HEK293 (cell line): ENCODE measurements around the gene DPF3.

Source experiments
- TCF7L2 ChIP-seq: IDR thresholded peaks from 2 replicates; pipeline ENCODE4 v1.6.1; 2011; ENCODE audit warnings: low read depth, mild to moderate bottlenecking, inconsistent platforms, low read length, moderate library complexity, borderline replicate concordance
- TF ChIP-seq, protein P1 (sequence below): fragments of 450-650 bp; formaldehyde crosslinking; IDR thresholded peaks from 2 replicates; pipeline ENCODE4 v1.5.1; 2016; ENCODE audit warnings: missing biosample characterization, missing genetic modification characterization
- TF ChIP-seq, protein P2 (sequence below): fragments of 450-650 bp; formaldehyde crosslinking; IDR thresholded peaks from 2 replicates; pipeline ENCODE4 v1.5.0; 2017; ENCODE audit warnings: missing biosample characterization, missing genetic modification characterization, borderline replicate concordance

DNA sequence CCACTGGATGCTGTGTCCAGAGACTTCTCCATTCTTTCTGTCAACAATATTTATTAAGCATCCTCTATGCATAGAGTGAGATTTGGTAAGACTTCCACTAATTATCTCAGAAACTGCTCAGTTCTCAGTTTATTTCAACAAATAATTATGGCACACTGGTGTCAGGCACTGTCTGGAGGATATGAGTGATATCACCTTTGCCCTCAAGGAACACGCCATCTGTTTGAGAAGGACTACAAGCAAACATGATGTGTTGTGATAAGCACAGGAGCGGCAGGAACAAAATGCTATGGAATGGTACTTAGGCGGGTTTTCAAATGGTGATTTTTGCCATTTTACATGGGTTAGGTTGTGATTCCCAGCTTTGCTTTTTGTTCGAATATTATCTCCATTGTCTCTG lies 229.2 kb downstream of the DPF3 start:
- TF ChIP-seq, protein P1, sequence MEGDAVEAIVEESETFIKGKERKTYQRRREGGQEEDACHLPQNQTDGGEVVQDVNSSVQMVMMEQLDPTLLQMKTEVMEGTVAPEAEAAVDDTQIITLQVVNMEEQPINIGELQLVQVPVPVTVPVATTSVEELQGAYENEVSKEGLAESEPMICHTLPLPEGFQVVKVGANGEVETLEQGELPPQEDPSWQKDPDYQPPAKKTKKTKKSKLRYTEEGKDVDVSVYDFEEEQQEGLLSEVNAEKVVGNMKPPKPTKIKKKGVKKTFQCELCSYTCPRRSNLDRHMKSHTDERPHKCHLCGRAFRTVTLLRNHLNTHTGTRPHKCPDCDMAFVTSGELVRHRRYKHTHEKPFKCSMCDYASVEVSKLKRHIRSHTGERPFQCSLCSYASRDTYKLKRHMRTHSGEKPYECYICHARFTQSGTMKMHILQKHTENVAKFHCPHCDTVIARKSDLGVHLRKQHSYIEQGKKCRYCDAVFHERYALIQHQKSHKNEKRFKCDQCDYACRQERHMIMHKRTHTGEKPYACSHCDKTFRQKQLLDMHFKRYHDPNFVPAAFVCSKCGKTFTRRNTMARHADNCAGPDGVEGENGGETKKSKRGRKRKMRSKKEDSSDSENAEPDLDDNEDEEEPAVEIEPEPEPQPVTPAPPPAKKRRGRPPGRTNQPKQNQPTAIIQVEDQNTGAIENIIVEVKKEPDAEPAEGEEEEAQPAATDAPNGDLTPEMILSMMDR (tag by site-specific recombination), result no peak
- TF ChIP-seq TCF7L2, result no peak
- TF ChIP-seq, protein P2, sequence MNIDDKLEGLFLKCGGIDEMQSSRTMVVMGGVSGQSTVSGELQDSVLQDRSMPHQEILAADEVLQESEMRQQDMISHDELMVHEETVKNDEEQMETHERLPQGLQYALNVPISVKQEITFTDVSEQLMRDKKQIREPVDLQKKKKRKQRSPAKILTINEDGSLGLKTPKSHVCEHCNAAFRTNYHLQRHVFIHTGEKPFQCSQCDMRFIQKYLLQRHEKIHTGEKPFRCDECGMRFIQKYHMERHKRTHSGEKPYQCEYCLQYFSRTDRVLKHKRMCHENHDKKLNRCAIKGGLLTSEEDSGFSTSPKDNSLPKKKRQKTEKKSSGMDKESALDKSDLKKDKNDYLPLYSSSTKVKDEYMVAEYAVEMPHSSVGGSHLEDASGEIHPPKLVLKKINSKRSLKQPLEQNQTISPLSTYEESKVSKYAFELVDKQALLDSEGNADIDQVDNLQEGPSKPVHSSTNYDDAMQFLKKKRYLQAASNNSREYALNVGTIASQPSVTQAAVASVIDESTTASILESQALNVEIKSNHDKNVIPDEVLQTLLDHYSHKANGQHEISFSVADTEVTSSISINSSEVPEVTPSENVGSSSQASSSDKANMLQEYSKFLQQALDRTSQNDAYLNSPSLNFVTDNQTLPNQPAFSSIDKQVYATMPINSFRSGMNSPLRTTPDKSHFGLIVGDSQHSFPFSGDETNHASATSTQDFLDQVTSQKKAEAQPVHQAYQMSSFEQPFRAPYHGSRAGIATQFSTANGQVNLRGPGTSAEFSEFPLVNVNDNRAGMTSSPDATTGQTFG (tag by site-specific recombination), result no peak
